Measurements from ENCODE around the gene DGKG.

Gene DGKG

GRCh38 chr3:186171521-186171920 lies 190.5 kb downstream of the DGKG start:
- no peak for DNase-seq (ENCODE audit: low read depth)

GRCh38 chr3:186170516-186170915 lies 191.5 kb downstream of the DGKG start:
- DNase-seq (ENCODE audit: low read depth): no peak

DNA sequence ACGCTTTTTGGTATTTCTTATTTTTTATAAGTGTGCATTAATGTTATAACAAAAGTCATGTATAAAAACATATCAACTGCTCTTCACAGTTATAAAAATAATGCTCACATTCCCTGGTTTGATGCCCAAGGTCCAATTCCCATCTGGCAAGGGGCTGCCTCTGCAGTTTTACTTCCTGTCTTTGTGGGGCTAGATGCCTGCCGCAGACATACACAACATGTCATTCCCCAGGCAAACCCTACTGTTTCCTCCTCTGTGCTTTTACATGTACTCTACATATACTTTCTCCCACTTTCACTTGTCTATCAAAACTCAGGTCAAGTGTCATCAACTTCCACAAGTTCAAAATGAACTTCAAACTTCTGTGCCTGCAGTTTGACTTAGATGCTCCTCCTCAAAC lies 192.7 kb downstream of the DGKG start:
- no peak for DNase-seq (ENCODE audit: low read depth)

- no peak for DNase-seq (ENCODE audit: low read depth)
Observed at GRCh38 chr3:186168976-186169375, 193.1 kb downstream of the DGKG start.

DNA sequence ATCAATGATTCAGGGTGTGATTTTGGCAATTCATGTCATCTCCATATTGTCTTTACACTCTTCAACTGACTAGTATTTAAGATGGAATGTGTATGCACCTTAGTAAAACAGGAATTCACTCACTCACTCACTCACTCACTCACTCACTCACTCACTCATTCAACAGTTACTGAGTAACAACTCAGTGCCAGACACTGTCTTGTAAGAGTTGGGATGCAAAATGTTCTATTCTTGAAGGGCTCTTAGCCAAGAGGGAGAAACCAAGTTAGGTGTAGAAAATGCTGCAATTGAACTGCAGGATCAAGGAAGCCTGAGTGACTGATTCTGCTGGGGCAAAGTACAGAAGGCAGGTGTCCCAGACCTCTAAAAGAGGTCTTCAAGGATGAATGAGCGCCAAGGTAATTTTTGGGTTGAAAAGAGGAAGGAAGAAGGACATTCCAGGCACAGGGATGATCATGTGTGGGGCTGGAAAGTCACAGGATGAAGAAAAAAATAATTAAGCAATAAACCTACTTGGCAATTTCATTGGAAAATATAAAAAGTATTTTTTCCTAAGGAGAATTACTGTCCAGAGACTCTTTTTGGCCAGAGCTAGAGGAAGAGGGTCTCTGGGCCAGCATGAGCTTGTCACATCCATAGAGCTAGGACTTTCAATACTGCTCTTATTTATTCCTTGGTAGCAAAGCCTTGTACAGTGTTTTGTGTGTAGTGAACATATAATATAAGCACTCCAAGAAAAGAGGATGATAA lies 194.2 kb downstream of the DGKG start:
- DNase-seq (ENCODE audit: low read depth): no peak

- no peak for DNase-seq (ENCODE audit: low read depth)
Observed at GRCh38 chr3:186166491-186167288, 195.3 kb downstream of the DGKG start.

DNA sequence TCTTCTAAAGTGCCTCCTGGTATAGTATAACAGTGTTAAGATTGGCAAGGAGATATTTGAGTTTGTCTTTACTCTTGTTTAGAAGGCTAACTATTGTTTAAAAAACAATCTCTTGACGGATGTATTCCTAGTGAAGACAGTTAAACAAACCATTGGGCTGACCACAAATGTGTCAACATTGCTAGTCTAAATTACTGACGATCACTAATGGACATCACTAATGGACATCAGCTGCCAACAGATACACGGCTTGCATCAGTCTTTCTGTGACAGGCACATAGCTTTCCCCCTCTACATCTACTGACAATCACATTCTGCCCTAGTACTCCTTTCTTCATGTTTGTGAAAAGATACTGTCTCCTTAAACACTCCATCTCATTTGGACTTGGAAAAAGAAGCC lies 196.0 kb downstream of the DGKG start:
- no peak for DNase-seq (ENCODE audit: low read depth)

DNA sequence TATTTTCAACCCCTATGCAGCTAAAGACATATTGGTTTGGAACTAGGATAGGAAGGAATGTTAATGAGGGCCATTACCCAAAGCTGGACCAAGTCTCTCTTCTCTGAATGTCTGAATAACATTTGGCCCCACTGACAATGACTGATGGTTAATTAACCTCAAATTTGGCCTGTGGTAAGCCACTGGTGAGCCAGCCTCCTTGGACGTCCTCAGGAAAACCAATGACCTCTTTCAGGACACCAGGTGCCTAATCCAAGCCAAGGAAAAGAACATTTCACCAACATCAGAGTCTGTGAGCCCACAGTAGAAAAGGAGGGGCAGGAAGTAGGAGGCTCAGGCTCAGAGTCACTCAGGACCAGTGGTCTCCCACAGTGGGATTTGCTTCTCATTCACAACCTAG lies 196.7 kb downstream of the DGKG start:
- no peak for DNase-seq (ENCODE audit: low read depth)

DNA sequence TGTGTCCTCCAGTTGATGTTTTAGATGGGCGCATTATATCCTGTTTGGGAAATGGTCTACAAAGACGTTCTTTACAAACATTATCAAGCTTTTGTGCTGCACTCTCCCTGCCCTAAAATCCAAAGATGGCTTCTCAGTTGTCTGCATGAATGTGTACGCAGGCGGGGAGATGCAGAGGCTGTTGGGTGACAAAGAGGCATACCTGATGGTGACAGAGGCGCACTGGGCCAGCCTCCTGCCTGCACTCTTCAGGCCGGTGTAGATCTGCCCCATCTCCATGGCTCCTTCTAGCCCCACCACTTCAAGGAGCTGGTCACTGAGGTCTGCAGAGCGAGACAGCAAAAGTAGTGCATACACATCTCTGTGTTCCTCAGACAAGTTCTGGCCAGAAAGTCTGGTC lies 197.3 kb downstream of the DGKG start:
- no peak for DNase-seq (ENCODE audit: low read depth)

DNA sequence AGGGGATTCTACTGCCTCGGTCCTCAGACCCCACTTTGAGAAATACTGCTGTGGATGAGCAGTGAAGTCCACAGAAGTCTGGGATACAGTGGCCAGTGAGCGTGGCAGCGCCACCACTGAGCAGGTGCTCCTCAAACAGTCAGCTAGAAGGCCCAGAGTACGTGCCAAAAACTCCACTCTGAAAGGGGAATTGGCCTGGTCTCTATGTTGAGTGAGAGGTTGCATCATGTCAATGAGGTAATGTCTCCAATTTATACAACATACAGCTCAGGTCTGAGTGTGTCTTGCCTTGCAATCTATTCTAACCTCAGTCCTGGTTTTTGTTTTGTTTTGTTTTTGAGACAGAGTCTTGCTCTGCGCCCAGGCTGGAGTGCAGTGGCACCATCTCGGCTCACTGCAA lies 199.8 kb downstream of the DGKG start:
- DNase-seq (ENCODE audit: low read depth): no peak

GRCh38 chr3:186160691-186161243 lies 201.3 kb downstream of the DGKG start:
- no peak for DNase-seq (ENCODE audit: low read depth)

- DNase-seq (ENCODE audit: low read depth): no peak
Observed at GRCh38 chr3:186154641-186155040, 207.4 kb downstream of the DGKG start.

DNA sequence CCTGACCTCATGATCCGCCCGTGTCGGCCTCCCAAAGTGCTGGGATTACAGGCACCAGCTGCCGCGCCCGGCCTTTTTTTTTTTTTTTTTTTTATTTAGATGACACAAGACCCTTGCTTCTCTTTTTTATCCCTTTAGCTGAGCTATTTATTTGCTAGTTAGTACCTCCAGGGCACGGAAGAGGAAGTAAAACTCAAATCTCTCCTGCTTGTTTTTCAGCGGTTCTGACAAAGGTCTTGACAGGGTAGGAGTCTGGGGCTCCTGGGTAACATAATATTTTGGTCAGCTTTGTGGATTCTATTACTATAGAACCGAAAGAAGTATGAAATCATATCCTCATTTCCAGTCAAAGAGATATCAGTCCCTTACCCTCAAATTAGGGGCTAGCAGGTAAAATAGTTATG lies 209.1 kb downstream of the DGKG start:
- DNase-seq (ENCODE audit: low read depth): no peak

DNA sequence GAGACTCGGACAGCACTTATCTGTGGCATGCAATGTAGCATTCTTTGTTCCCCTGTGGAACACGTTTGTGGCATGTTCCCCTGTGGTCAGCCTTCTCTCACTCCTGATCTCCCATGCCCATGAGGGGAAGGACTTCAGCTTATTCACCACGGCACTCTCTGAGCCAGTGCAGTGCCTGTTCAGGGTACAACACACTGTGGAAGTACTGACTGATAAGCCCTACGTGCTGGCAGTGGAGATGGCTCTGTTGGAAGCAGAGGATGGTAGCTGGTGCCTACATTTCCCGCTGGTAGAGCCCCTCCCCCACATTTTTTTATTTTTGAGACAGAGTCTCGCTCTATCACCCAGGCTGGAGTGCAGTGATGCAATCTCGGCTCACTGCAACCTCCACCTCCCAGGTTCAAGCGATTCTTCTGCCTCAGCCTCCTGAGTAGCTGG lies 209.7 kb downstream of the DGKG start:
- no peak for DNase-seq (ENCODE audit: low read depth)

DNA sequence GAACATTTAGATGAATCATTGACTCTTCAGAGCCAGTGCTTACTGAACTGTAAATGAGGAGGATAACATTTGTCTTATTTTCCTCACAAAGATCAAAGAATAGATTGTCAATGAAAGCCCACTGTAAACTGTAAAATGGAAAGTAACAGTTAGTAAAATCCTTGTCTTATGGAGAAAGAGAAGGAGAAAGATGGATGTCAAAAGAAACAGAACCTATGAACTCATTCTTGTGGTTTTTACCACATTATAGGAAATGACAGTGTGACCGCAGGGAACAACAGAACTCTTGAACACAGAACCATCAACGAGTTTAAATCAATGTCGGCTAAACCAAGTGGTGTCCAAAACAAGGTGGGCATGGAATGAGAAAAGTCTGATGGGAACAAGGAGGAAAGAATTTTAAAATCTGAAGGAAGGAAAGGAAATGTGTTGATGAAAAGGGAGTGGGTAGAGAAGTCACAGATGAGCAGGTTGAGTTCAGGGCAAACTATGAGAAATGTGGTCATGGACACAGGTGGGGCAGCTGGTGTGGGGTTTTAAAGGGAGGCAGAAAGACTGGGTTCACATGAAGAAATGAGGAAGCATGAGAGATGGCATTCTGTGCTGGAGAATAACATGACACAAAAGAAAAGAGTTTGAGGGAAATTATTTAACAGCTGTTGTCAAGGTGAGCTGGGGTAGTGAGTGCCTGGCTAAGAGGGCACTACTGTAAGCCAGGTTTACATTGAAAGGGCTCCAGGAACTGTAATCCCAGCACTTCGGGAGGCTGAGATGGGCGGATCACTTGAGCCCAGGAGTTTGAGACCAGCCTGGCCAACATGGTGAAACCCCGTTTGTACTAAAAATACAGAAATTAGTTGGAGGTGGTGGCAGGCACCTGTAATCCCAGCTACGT lies 210.7 kb downstream of the DGKG start:
- DNase-seq (ENCODE audit: low read depth): no peak

- no peak for DNase-seq (ENCODE audit: low read depth)
Observed at GRCh38 chr3:186150041-186150830, 211.8 kb downstream of the DGKG start.

- DNase-seq (ENCODE audit: low read depth): no peak
Observed at GRCh38 chr3:186149319-186149960, 212.6 kb downstream of the DGKG start.

GRCh38 chr3:186144257-186144656 lies 217.8 kb downstream of the DGKG start:
- no peak for DNase-seq (ENCODE audit: low read depth)

DNA sequence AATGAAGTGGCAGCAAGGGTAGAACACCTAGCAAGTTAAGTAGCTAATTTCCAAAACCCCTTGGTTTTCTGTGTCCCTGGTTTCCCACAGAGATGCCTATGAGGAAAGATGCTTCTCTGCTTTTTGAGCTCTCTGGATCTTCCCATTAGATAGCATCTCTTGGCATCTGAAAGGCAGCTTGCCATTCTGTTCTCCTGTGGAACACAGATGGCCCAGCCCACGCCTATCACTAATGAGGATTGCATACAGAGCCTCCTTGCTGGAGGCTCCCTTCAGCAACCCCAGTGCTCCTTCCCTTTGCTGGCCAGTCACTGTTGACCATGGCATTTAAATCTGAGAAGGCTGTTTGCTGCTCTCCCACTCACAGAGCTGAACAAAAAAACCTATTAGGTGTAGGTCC lies 218.8 kb downstream of the DGKG start:
- no peak for DNase-seq (ENCODE audit: low read depth)

DNA sequence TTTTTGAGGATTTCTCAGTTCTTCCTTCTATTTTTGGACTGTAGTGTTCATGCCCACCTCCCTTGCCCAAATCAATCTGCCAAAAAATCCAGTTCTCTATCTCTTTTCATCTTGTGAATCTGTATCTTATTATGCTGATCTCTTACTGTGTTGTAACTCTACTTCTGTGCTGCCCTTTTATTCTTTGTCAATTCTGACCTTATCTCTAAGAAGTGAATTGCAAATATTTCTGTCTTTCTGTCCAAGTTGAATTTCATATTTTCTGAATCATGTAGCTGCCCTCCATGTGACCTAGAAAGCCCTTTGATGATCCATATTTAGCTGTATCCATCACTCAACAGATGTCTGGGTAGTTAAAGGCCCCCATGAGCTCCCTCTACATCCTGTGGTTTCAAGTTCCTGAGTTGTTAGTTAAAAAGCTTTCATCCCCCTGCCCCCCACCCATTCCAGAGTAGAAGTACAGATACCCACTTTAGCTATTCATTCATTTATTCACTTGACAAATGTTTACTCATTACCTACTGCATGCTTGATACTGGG lies 219.6 kb downstream of the DGKG start:
- no peak for DNase-seq (ENCODE audit: low read depth)

- DNase-seq (ENCODE audit: low read depth): no peak
Observed at GRCh38 chr3:186141790-186142189, 220.2 kb downstream of the DGKG start.

Measured in activated T-cell treated with anti-CD3 and anti-CD28 coated beads for 1 hour (primary cell).